Esophagus squamous epithelium (tissue), 4 donors: ENCODE measurements around the gene CRLF1.

Source experiments
- CTCF ChIP-seq, 6 experiments: fragments of 450-650 bp in 4 of 6; fragments of 200-600 bp in 2 of 6; sonication (generic) in 2 of 6; IDR thresholded peaks; one replicate each; pipeline ENCODE4 v1.5.1; 2016 to 2019; ENCODE audit warnings: antibody characterized with exemption in 6 of 6, mild to moderate bottlenecking in 4 of 6, moderate library complexity in 4 of 6
- POLR2A ChIP-seq, 4 donors: fragments of 450-650 bp; IDR thresholded peaks; one replicate each; pipeline ENCODE4 v1.6.1; 2017; ENCODE audit warnings: antibody characterized with exemption in 4 of 4, mild to moderate bottlenecking in 4 of 4, moderate library complexity in 3 of 4

- TF ChIP-seq POLR2A (IDR thresholded peaks at IDR 0.05), result no peak
- no peak for TF ChIP-seq CTCF (IDR thresholded peaks at IDR 0.05)
These were observed 26.3 kb downstream of the CRLF1 start for GRCh38 chr19:18580311-18580710.
